ENCODE results near the gene PDAP1.
"Not testable (repeated sequence)": the region's sequence is repeated elsewhere in the genome, so short reads cannot be mapped to it uniquely, and the experiment has no call there.

PDAP1 gene

GRCh38 chr7:99383203-99383602 lies 25.2 kb downstream of the PDAP1 start:
- no peak overlapping the region for H3K4me3 ChIP-seq (ENCODE audit: low read length)
- DNase-seq (ENCODE audit: low read depth, low spot score): no peak

GRCh38 chr7:99381664-99382075 lies 26.7 kb downstream of the PDAP1 start:
- peak overlapping the region; percentile 48 for H3K4me3 ChIP-seq (ENCODE audit: low read length)
- DNase-seq (ENCODE audit: low read depth, low spot score): no peak

- peak; percentile 83 for DNase-seq (ENCODE audit: low read depth, low spot score)
- peak overlapping the region; percentile 48 for H3K4me3 ChIP-seq (ENCODE audit: low read length)
Measured at GRCh38 chr7:99380823-99381663, 27.4 kb downstream of the PDAP1 start.

DNA sequence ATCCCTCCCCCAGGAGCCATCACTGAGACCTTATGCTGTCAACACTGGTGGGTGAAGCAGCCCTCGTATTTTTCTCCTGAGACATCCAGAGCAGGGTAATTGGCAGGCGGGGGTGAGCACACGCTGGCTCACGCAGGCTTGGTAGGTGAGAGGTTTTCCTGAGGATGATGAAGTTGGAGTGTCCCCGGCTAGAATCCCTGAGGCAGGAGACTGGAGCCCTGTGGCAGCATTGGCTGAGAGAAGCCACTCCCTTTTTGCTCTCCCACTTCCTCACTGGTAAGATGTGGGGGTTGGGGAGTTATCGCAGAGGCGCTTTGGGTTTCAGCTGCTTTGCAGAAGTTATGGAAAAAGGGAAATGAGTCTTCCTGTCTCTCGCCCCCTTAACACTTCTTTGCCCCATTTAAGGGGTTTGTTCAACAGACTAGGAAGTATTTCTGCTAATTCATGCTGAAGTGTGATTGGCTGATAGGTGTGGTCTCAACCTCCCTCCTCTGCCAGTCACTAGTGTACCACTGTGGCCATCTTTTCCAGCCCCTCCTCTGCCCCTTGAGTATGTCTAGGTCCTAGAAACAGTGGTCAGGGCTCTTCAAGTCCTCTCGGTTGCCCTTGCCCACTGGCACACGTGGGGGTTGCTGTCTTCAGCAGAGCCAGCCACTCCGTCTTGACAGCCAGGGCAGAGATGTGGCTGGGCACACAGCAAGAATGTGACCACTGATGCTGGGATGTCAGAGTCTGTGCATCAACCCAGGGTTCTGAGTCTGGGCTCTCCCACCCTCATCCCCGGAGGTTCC lies 28.2 kb downstream of the PDAP1 start:
- peak overlapping the region; percentile 48 for H3K4me3 ChIP-seq (ENCODE audit: low read length)
- peak; percentile 59 for DNase-seq (ENCODE audit: low read depth, low spot score)

DNA sequence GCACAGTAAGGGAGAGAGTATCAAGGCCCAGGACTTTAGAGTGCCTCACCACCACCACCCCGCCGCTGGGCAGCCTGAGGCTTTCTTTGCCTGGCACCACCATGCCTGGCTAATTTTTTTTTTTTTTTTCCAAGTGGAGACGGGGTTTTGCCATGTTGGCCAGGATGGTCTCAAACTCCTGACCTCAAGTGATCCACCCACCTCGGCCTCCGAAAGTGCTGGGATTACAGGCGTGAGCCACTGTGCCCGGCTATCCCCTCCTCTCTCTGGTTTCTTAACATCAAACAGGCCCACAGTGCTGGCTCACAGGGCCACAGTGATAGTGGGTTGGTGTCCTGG lies 28.7 kb downstream of the PDAP1 start:
- not testable (repeated sequence) for DNase-seq (ENCODE audit: low read depth, low spot score)
- H3K4me3 ChIP-seq (ENCODE audit: low read length): peak overlapping the region; percentile 48

DNA sequence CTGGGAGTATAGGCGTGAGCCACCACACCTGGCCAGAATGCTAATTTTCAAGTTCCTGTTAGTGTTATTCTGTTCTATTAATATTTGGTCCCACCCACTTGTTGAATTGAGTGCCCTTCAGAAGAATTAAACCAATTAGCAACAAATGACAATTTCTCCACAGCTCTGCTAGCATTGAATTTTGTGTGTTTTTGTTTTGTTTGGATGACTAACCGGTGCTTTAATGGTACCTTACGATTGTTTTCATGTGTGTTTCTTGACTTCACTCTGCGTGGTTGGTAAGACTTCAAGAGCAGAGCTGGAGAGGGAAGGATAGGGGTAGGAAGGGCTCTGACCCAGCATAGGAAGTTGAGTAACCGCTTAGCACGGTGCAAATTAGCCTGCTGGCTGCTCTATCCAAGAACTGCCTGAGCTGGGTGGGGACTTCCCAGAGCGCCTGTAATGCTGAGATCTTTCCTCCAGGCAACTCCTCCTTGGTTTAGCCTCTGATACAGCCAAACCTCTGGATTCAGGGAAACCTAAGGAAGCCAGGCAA lies 29.3 kb downstream of the PDAP1 start:
- DNase-seq (ENCODE audit: low read depth, low spot score): no peak
- H3K4me3 ChIP-seq (ENCODE audit: low read length): no peak overlapping the region

GRCh38 chr7:99375070-99375807 lies 33.2 kb downstream of the PDAP1 start:
- DNase-seq (ENCODE audit: low read depth, low spot score): no peak
- peak overlapping the region; percentile 63 for H3K4me3 ChIP-seq (ENCODE audit: low read length)

- peak within 1 kb of the TSS; percentile 63 for H3K4me3 ChIP-seq (ENCODE audit: low read length)
- peak; percentile 53 for DNase-seq (ENCODE audit: low read depth, low spot score)
Measured at GRCh38 chr7:99374111-99375064, 34.0 kb downstream of the PDAP1 start, which contains the start of gene ARPC1B. TSS of gene ARPC1B (plus strand) at chr7:99374730. CDS start at chr7:99385715, 10,985 bp downstream.

GRCh38 chr7:99373091-99374066 lies 35.0 kb downstream of the PDAP1 start:
- peak overlapping the region; percentile 63 for H3K4me3 ChIP-seq (ENCODE audit: low read length)
- no peak for DNase-seq (ENCODE audit: low read depth, low spot score)

GRCh38 chr7:99372275-99373090 lies 35.9 kb downstream of the PDAP1 start:
- no peak overlapping the region for H3K4me3 ChIP-seq (ENCODE audit: low read length)

GRCh38 chr7:99371376-99371920 lies 36.9 kb downstream of the PDAP1 start:
- H3K4me3 ChIP-seq (ENCODE audit: low read length): no peak overlapping the region
- DNase-seq (ENCODE audit: low read depth, low spot score): no peak

More at GRCh38 chr7:99372275-99373090, 35.9 kb downstream of the PDAP1 start:
- DNase-seq (ENCODE audit: low read depth, low spot score): no peak

DNA sequence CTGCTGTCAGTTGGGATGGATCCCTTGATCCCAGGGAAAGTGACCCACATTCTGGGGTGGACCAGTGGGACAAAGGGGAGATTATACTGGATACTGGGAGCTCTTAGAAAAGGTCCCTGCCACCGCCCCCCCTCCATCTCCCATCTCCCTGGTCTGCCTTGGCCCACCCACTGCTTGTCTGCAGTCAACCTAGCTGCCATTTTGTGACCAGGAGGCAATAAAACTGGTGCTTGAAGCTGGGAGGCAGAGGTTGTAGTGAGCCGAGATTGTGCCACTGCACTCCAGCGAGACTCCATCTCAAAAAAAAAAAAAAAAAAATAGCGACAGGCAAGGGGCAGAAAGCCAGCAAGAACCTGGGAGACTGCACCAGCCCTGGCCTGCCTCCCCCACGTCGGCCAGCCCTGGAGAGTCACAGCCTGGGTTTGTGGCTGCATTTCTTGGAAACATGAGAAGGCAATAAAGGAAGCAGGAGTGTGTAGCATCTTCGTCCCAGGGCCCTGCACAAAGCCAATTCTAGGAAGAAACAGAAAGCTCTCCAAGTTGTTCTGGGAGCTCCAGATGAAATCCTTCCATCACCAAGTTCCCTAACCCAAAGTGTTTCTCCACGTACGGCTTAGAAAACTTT lies 38.5 kb downstream of the PDAP1 start:
- no peak overlapping the region for H3K4me3 ChIP-seq (ENCODE audit: low read length)
- DNase-seq (ENCODE audit: low read depth, low spot score): no peak

DNA sequence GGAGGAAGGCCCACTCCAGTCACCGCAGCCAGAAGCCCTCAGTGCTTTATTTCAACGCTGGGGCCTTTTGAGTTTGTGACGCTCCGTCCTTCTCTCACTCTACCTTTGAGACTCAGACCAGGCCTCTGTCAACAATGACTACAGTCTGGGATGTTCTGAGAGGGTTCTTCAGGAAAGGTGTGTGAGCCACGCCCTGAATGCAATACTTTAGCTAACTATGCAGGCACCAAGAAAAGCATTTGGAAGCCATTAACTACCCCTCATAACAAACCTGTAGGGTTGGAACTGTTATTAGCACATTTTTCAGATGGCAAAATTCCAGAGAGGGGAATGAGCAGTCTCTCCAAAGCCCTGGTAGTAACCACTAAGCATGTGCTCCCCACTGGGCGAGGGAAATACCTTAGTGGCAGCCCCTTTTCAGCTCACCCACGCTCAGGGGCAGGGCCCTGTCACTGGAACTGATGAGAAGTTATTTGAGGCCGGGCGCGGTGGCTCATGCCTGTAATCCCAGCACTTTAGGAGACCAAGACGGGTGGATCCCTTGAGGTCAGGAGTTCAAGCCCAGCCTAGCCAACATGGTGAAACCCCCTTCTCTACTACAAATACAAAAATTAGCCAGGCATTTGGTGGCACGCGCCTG lies 39.5 kb downstream of the PDAP1 start:
- no peak for DNase-seq (ENCODE audit: low read depth, low spot score)
- H3K4me3 ChIP-seq (ENCODE audit: low read length): no peak overlapping the region

DNA sequence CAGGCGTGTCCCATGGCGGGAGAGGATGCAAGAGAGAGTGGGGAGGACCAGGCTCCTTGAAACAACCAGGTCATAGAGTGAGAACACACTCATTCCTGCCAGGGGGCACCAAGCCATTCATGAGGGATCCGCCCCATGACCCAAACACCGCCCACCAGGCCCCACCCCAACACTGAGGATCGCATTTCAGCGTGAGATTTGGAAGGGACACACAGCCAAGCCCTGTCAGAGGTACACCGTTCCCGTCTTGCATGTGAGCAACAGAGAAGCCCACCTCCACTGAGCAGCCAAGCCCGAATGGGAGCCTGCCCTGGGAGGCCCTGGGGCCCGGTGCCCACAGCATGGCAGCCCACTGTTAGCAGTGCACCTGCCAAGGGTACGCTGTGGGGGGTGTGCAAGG lies 41.8 kb downstream of the PDAP1 start:
- DNase-seq (ENCODE audit: low read depth, low spot score): no peak
- no peak overlapping the region for H3K4me3 ChIP-seq (ENCODE audit: low read length)
